SK-N-SH (cell line): ENCODE measurements around the gene GJB2. TPM values are rescaled to one million over a fixed set of nuclear protein-coding genes. Genes with fewer than 3 reads are reported as not detected.

Experiments
- CTCF ChIA-PET: fragments of 300-600, 350-600 bp; formaldehyde crosslinking; extraction: SDS; loops from one replicate; lab custom pipeline; 2021; lab: Yijun Ruan, JAX
- POLR2A ChIA-PET: fragments of 350-600 bp; sonication (Branson Sonifier 250); formaldehyde crosslinking; extraction: SDS; loops from one replicate; lab custom pipeline; 2020; ENCODE audit warnings: antibody characterized with exemption, inconsistent platforms; lab: Yijun Ruan, JAX
- DNase-seq: peaks from one replicate; pipeline ENCODE4 v3.0.0; 2012
- H2AFZ ChIP-seq: fragments of 200-600 bp; sonication (generic); 2 replicates; pipeline ENCODE4 v1.8.1; 2016; ENCODE audit warnings: antibody characterized with exemption, mild to moderate bottlenecking, low read depth
- H3F3A ChIP-seq: fragments of 200-600 bp; sonication (generic); replicated peaks from 2 replicates; pipeline ENCODE3; 2016; ENCODE audit warnings: antibody characterized with exemption, mild to moderate bottlenecking; ENCODE audit not compliant: insufficient read depth
- H3K27ac ChIP-seq, 2 experiments: fragments of 200-500 bp in 1 of 2; fragments of 200-600 bp in 1 of 2; sonication (Bioruptor generic) in 1 of 2; sonication (generic), shearing (Covaris generic) in 1 of 2; 2 replicates each; pipeline versions ENCODE4 v1.5.1 to v1.6.1; 2014 to 2016; ENCODE audit warnings: low read depth in 2 of 2, inconsistent platforms in 1 of 2, low read length in 1 of 2, mild to moderate bottlenecking in 1 of 2, mixed read lengths in 1 of 2
- H3K27me3 ChIP-seq: fragments of 200-600 bp; sonication (generic), shearing (Covaris generic); 2 replicates; pipeline ENCODE4 v1.6.1; 2016; ENCODE audit warnings: mixed run types; ENCODE audit not compliant: insufficient read depth
- H3K36me3 ChIP-seq, 2 experiments: fragments of 200-500 bp in 1 of 2; fragments of 200-600 bp in 1 of 2; sonication (Bioruptor generic) in 1 of 2; sonication (generic) in 1 of 2; replicated peaks in 1 of 2; 2 replicates each; pipeline versions ENCODE3 to v1.5.1; 2014 to 2016; ENCODE audit warnings: low read length in 1 of 2, mild to moderate bottlenecking in 1 of 2; ENCODE audit not compliant: insufficient read depth in 2 of 2, control insufficient read depth in 1 of 2
- H3K4me1 ChIP-seq, 2 experiments: fragments of 200-500 bp in 1 of 2; fragments of 200-600 bp in 1 of 2; sonication (Bioruptor generic) in 1 of 2; sonication (generic), shearing (Covaris generic) in 1 of 2; 2 replicates each; pipeline versions ENCODE4 v1.5.1 to v1.6.1; 2014 to 2016; ENCODE audit warnings: low read depth in 1 of 2, low read length in 1 of 2, mixed run types in 1 of 2; ENCODE audit not compliant: insufficient read depth in 2 of 2, control insufficient read depth in 1 of 2
- H3K4me2 ChIP-seq: fragments of 200-600 bp; sonication (generic), shearing (Covaris generic); 2 replicates; pipeline ENCODE4 v1.6.1; 2017; ENCODE audit warnings: mixed run types
- H3K4me3 ChIP-seq, 2 experiments: fragments of 200-500 bp in 1 of 2; fragments of 200-600 bp in 1 of 2; sonication (Bioruptor generic) in 1 of 2; sonication (generic), shearing (Covaris generic) in 1 of 2; 2 replicates each; pipeline versions ENCODE4 v1.5.1 to v1.8.1; 2014 to 2016; ENCODE audit warnings: low read depth in 2 of 2, inconsistent platforms in 1 of 2, low read length in 1 of 2, mild to moderate bottlenecking in 1 of 2, mixed read lengths in 1 of 2, moderate library complexity in 1 of 2
- H3K79me2 ChIP-seq: fragments of 200-600 bp; sonication (generic); 2 replicates; pipeline ENCODE4 v1.8.1; 2017; ENCODE audit warnings: mild to moderate bottlenecking; ENCODE audit not compliant: insufficient read depth
- H3K9ac ChIP-seq: fragments of 200-600 bp; sonication (generic); 2 replicates; pipeline ENCODE4 v1.6.1; 2017; ENCODE audit warnings: mixed run types
- H3K9me2 ChIP-seq: fragments of 200-600 bp; sonication (generic); 2 replicates; pipeline ENCODE4 v1.6.1; 2017; ENCODE audit warnings: mixed run types
- H3K9me3 ChIP-seq: fragments of 200-600 bp; sonication (generic); 2 replicates; pipeline ENCODE4 v1.6.1; 2017; ENCODE audit warnings: mixed run types, mild to moderate bottlenecking, moderate library complexity
- H4K20me1 ChIP-seq: fragments of 200-600 bp; sonication (generic); 2 replicates; pipeline ENCODE4 v1.6.1; 2017; ENCODE audit warnings: mild to moderate bottlenecking, mixed run types; ENCODE audit not compliant: insufficient read depth
- CHD2 ChIP-seq: fragments of 150-350 bp; IDR thresholded peaks from 2 replicates; pipeline ENCODE4 v1.6.1; 2018; ENCODE audit warnings: low read length; ENCODE audit not compliant: partially characterized antibody
- CTCF ChIP-seq: fragments of 200-600 bp; sonication (generic); IDR thresholded peaks from 2 replicates; pipeline ENCODE4 v1.6.1; 2017; ENCODE audit warnings: antibody characterized with exemption, mild to moderate bottlenecking, moderate library complexity
- ELF1 ChIP-seq: IDR thresholded peaks from 2 replicates; pipeline ENCODE4 v1.4.0; 2012
- EP300 ChIP-seq, 2 experiments: IDR thresholded peaks; 2 replicates each; pipeline versions ENCODE4 v1.4.0 to v1.6.1; 2012; ENCODE audit warnings: borderline replicate concordance in 1 of 2, low read depth in 1 of 2, low read length in 1 of 2
- FOSL2 ChIP-seq: IDR thresholded peaks from 2 replicates; pipeline ENCODE4 v1.4.0; 2012; ENCODE audit warnings: low read depth, mild to moderate bottlenecking, moderate library complexity, borderline replicate concordance
- FOXM1 ChIP-seq: IDR thresholded peaks from 2 replicates; pipeline ENCODE4 v1.4.0; 2012; ENCODE audit warnings: low read depth, mild to moderate bottlenecking
- MAX ChIP-seq: IDR thresholded peaks from 2 replicates; pipeline ENCODE4 v1.4.0; 2012; ENCODE audit warnings: low read depth
- MEF2A ChIP-seq: IDR thresholded peaks from 2 replicates; pipeline ENCODE4 v1.4.0; 2012; ENCODE audit warnings: low read depth, borderline replicate concordance
- NRF1 ChIP-seq: IDR thresholded peaks from 2 replicates; pipeline ENCODE4 v1.6.1; 2012; ENCODE audit warnings: low read depth, mild to moderate bottlenecking, low read length
- PBX3 ChIP-seq: IDR thresholded peaks from 2 replicates; pipeline ENCODE4; 2012
- POLR2AphosphoS5 ChIP-seq: IDR thresholded peaks from 2 replicates; pipeline ENCODE4 v1.6.1; 2012; ENCODE audit warnings: low read depth, low read length
- RAD21 ChIP-seq: IDR thresholded peaks from 2 replicates; pipeline ENCODE4 v1.6.1; 2012; ENCODE audit warnings: mild to moderate bottlenecking, low read length
- RCOR1 ChIP-seq: fragments of 150-350 bp; IDR thresholded peaks from 2 replicates; pipeline ENCODE4 v1.6.1; 2017; ENCODE audit warnings: antibody characterized with exemption, low read length
- TAF1 ChIP-seq: IDR thresholded peaks from 2 replicates; pipeline ENCODE4 v1.6.1; 2012; ENCODE audit warnings: low read depth, mild to moderate bottlenecking, low read length, moderate library complexity, borderline replicate concordance
- TEAD4 ChIP-seq: IDR thresholded peaks from 2 replicates; pipeline ENCODE4 v1.4.0; 2012; ENCODE audit warnings: mild to moderate bottlenecking, borderline replicate concordance; ENCODE audit not compliant: insufficient read depth
- USF2 ChIP-seq: fragments of 150-350 bp; IDR thresholded peaks from 2 replicates; pipeline ENCODE4 v1.6.1; 2017; ENCODE audit warnings: antibody characterized with exemption, low read length, low read depth, borderline replicate concordance
- YY1 ChIP-seq: IDR thresholded peaks from 2 replicates; pipeline ENCODE4 v1.4.0; 2012; ENCODE audit warnings: low read depth, mild to moderate bottlenecking
- ZBTB33 ChIP-seq: IDR thresholded peaks from 2 replicates; pipeline ENCODE4 v1.4.0; 2012; ENCODE audit warnings: low read depth, borderline replicate concordance
- polyA plus RNA-seq, 3 experiments: library from polyadenylated mRNA; depleted of rRNA; stranded (reverse); fragments of >200 nt; gene quantifications; 2 replicates each; pipeline ENCODE4 v1.2.3, GENCODE V29; 2012

GJB2 gene
- polyA plus RNA-seq, 1 of the 3 experiments (the other 2 are of a cell fraction), result not detected

GRCh38 chr13:20221772-20222171 is 29.0 kb upstream of the GJB2 start (continued):
- no peak for TF ChIP-seq CHD2

GRCh38 chr13:20219577-20219976 is 26.8 kb upstream of the GJB2 start:
- H3K9me3 ChIP-seq, result no peaks in the 10 kb centered on the region
- no peaks in the 10 kb centered on the region for H3K79me2 ChIP-seq
- CTCF ChIA-PET, result no interaction called here
- no peaks in the 10 kb centered on the region for H3K4me1 ChIP-seq
- no peaks in the 10 kb centered on the region for H3K9me2 ChIP-seq
- H3K27ac ChIP-seq, result no peak overlapping the region
- H3K9ac ChIP-seq, result no peak overlapping the region
- TF ChIP-seq TAF1 (no peak), RAD21 (no peak), ELF1 (no peak), CTCF (no peak), TEAD4 (no peak), PBX3 (no peak), FOSL2 (no peak), FOXM1 (no peak), NRF1 (no peak), EP300 (IDR thresholded peaks at IDR 0.05; ENCODE audit: borderline replicate concordance in 1 of 2, low read depth in 1 of 2, low read length in 1 of 2) (no peak), RCOR1 (no peak), ZBTB33 (no peak), MAX (no peak), POLR2AphosphoS5 (no peak), MEF2A (no peak), YY1 (no peak), USF2 (no peak)
- TF ChIP-seq, all 33 proteins: peak for 0
- H3F3A ChIP-seq, result no peaks in the 10 kb centered on the region
- no peaks in the 10 kb centered on the region for H4K20me1 ChIP-seq
- no peak for DNase-seq
- H3K36me3 ChIP-seq, result no peaks in the 10 kb centered on the region
- H3K4me2 ChIP-seq, result no peak overlapping the region
- H3K4me3 ChIP-seq, result no peak overlapping the region
- POLR2A ChIA-PET, result no interaction called here
- peaks cover 84% of the 10 kb centered on the region for H3K27me3 ChIP-seq
- H2AFZ ChIP-seq, result no peak overlapping the region
